Prostate gland (tissue), 2 donors: Measurements from ENCODE around the gene POLR2H. TPM values are rescaled to one million over a fixed set of nuclear protein-coding genes. Genes with fewer than 3 reads are reported as not detected.

Experiments used
- DNase-seq: peaks from one replicate; pipeline ENCODE4 v3.0.0-alpha.2; 2019; ENCODE audit warnings: low spot score
- H3K27ac ChIP-seq, 2 donors: fragments of 200-600 bp; sonication (generic); 2 replicates each; pipeline ENCODE4 v1.5.1; 2017 to 2019
- H3K27me3 ChIP-seq: fragments of 200-600 bp; sonication (generic); replicated peaks from 2 replicates; pipeline ENCODE4 v1.5.1; 2019; ENCODE audit not compliant: insufficient read depth
- H3K36me3 ChIP-seq, 2 donors: fragments of 200-600 bp; sonication (generic); 1 replicate in 1 of 2; 2 replicates in 1 of 2; pipeline versions ENCODE4 v1.5.1 to v1.8.1; 2017 to 2019
- H3K4me1 ChIP-seq: fragments of 200-600 bp; sonication (generic); replicated peaks from 2 replicates; pipeline ENCODE4 v1.5.1; 2019
- H3K4me3 ChIP-seq, 2 donors: fragments of 200-600 bp; sonication (generic); 2 replicates each; pipeline ENCODE4 v1.5.1; 2017 to 2019
- H3K9me3 ChIP-seq: fragments of 200-600 bp; sonication (generic); 2 replicates; pipeline ENCODE4 v1.5.1; 2017
- POLR2A ChIP-seq: fragments of 450-650 bp; IDR thresholded peaks from one replicate; pipeline ENCODE4 v1.6.1; 2016; ENCODE audit warnings: antibody characterized with exemption, mild to moderate bottlenecking
- POLR2AphosphoS5 ChIP-seq: sonication (generic); formaldehyde crosslinking; IDR thresholded peaks from one replicate; pipeline ENCODE4 v1.6.1; 2017; ENCODE audit warnings: antibody characterized with exemption
- WGBS: methylation state at CpG from one replicate; pipeline ENCODE4 v1.1.5; 2018; 5-methylcytosine and 5-hydroxymethylcytosine counted together
- intact Hi-C: fragments of 100-400 bp; cut with DNase I; formaldehyde crosslinking; loops from one replicate; pipeline ENCODE4 v1.14.2; 2022
- total RNA-seq, 2 donors: library from RNA; depleted of rRNA; stranded (reverse); fragments of >200 nt; gene quantifications; one replicate each; pipeline ENCODE4 v1.1.0, GENCODE V29; 2016
- TF ChIP-seq, protein P1 (sequence below), 4 experiments: fragments of 200-600 bp in 2 of 4; fragments of 450-650 bp in 2 of 4; sonication (generic) in 2 of 4; IDR thresholded peaks; 1 replicate in 3 of 4; 2 replicates in 1 of 4; pipeline ENCODE4 v1.5.1; 2016 to 2019; ENCODE audit warnings: antibody characterized with exemption in 4 of 4, mild to moderate bottlenecking in 2 of 4, moderate library complexity in 2 of 4

Gene POLR2H
- total RNA-seq, 2 donors from 2014 or later = 62.7 to 89.2 TPM

DNA sequence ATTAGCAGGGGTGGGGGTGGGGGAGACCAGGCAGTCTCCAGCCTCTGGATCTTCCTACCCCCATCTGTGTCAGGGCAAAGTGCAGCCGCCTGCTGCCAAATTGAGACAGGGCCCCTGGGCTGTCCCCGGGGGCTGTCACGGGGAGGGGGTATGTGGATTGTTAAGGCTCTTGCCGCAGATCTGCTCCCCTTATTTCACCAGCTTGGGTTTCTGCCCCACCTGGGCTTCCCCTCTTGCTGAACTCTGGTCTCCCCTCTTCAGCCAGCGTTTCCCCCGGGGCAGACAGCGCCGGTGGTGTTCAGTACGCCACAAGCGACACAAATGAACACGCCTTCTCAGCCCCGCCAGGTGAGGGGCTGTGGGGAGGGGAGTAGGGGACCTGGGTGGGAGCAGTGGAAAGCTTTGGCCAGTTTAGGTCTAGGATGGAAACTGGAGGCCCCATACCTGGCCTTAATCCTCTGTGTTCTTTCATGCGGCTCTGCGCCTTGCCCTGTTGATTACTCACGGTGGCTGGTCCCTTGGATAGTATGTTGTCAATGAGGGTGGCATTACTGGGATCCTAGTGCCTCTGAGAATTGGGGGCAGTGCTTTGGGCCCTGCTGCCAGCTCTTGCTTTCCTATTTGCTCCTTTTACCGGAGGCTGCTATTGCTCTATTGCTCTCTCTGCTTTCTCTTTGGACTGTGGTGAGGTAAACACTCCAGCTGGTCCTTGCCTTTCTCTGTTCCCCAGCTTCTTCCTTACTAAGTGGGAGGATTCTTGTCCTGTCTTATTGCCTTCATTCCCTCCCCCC is 45.4 kb upstream of the POLR2H start:
- Histone ChIP-seq H3K4me1 (peaks cover 25% of the 10 kb centered on the region), H3K36me3 (peaks cover under 1 to 4% of the 10 kb centered on the region in 2 donors), H3K4me3 (peak overlapping the region; percentile 59 to 67), H3K27me3 (no peaks in the 10 kb centered on the region), H3K27ac (peak overlapping the region; percentile 93 to 96), H3K9me3 (no peaks in the 10 kb centered on the region)
- DNase-seq = no peak
- 17% methylated on average over 15 of the region's 16 CpGs for WGBS
- intact Hi-C loops = loop anchor here (2.0 to 5.0 kb wide), 2 partner anchors 17 to 46 kb away; partner anchors contain the start of genes CLCN2, POLR2H and PSMD2
- TF ChIP-seq, protein P1, sequence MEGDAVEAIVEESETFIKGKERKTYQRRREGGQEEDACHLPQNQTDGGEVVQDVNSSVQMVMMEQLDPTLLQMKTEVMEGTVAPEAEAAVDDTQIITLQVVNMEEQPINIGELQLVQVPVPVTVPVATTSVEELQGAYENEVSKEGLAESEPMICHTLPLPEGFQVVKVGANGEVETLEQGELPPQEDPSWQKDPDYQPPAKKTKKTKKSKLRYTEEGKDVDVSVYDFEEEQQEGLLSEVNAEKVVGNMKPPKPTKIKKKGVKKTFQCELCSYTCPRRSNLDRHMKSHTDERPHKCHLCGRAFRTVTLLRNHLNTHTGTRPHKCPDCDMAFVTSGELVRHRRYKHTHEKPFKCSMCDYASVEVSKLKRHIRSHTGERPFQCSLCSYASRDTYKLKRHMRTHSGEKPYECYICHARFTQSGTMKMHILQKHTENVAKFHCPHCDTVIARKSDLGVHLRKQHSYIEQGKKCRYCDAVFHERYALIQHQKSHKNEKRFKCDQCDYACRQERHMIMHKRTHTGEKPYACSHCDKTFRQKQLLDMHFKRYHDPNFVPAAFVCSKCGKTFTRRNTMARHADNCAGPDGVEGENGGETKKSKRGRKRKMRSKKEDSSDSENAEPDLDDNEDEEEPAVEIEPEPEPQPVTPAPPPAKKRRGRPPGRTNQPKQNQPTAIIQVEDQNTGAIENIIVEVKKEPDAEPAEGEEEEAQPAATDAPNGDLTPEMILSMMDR (IDR thresholded peaks at IDR 0.05) = no peak
- no peak for TF ChIP-seq POLR2AphosphoS5
- TF ChIP-seq POLR2A = no peak

- intact Hi-C loops = loop anchor here (5.0 kb wide), 1 partner anchor 46 kb away; the partner anchor contains the start of genes CLCN2 and POLR2H
- peak overlapping the region; percentile 59 to 67 for H3K4me3 ChIP-seq
- no peaks in the 10 kb centered on the region for H3K27me3 ChIP-seq
- peak overlapping the region; percentile 93 to 96 for H3K27ac ChIP-seq
- H3K9me3 ChIP-seq = no peaks in the 10 kb centered on the region
- whole genome bisulfite sequencing = 72% methylated on average over 7 of the region's 7 CpGs
- no peak for DNase-seq
- TF ChIP-seq, protein P1 (IDR thresholded peaks at IDR 0.05) = no peak
- TF ChIP-seq POLR2AphosphoS5 (no peak), POLR2A (no peak)
- peaks cover 25% of the 10 kb centered on the region for H3K4me1 ChIP-seq
- peaks cover 8 to 12% of the 10 kb centered on the region in 2 donors for H3K36me3 ChIP-seq
These were observed 44.7 kb upstream of the POLR2H start for GRCh38 chr3:184316792-184317191.

DNA sequence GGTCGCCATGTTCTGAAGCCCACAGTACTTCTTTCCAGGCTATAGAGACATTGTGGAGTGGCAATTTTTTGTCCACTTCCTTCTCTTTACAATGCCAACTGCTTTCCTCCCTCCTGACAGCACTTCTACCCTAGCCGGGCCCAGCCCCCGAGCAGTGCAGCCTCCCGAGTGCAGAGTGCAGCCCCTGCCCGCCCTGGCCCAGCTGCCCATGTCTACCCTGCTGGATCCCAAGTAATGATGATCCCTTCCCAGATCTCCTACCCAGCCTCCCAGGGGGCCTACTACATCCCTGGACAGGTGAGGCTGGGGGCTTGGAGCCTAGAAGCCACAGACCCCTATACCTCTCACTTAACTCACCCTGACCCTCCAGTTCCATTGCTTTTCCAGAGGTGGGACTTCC is 44.3 kb upstream of the POLR2H start:
- Histone ChIP-seq H3K4me3 (no peak overlapping the region), H3K27ac (peak overlapping the region; percentile 7 to 93), H3K36me3 (peaks cover 12 to 16% of the 10 kb centered on the region in 2 donors), H3K27me3 (no peaks in the 10 kb centered on the region), H3K9me3 (no peaks in the 10 kb centered on the region), H3K4me1 (peaks cover 25% of the 10 kb centered on the region)
- TF ChIP-seq POLR2A (no peak), POLR2AphosphoS5 (no peak)
- TF ChIP-seq, protein P1 (IDR thresholded peaks at IDR 0.05) = no peak
- DNase-seq = no peak
- intact Hi-C loops = loop anchor here (5.0 kb wide), 1 partner anchor 45 kb away; the partner anchor contains the start of genes CLCN2 and POLR2H
- WGBS = 65% methylated on average over 5 of the region's 5 CpGs

GRCh38 chr3:184320104-184320445 is 41.4 kb upstream of the POLR2H start:
- Histone ChIP-seq H3K4me1 (peaks cover 25% of the 10 kb centered on the region), H3K36me3 (peaks cover 38 to 42% of the 10 kb centered on the region in 2 donors), H3K4me3 (peak overlapping the region in 1 of 2 donors; percentile 31), H3K9me3 (no peaks in the 10 kb centered on the region), H3K27me3 (no peaks in the 10 kb centered on the region), H3K27ac (peak overlapping the region; percentile 92 to 93)
- DNase-seq = peak; percentile 98
- intact Hi-C loops = no loop called here
- TF ChIP-seq POLR2A (no peak), POLR2AphosphoS5 (peak; percentile 88)
- TF ChIP-seq, protein P1 (IDR thresholded peaks at IDR 0.05) = peak in 2 of 4 experiments; percentile 17 to 19
- 0% methylated on average over 2 of the region's 4 CpGs for WGBS

DNA sequence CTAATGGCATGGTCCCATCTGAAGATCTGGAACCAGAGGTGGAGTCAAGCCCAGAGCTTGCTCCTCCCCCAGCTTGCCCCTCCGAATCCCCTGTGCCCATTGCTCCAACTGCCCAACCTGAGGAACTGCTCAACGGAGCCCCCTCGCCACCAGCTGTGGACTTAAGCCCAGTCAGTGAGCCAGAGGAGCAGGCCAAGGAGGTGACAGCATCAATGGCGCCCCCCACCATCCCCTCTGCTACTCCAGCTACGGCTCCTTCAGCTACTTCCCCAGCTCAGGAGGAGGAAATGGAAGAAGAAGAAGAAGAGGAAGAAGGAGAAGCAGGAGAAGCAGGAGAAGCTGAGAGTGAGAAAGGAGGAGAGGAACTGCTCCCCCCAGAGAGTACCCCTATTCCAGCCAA is 39.8 kb upstream of the POLR2H start:
- WGBS = 74% methylated on average over 5 of the region's 5 CpGs
- H3K9me3 ChIP-seq = no peaks in the 10 kb centered on the region
- intact Hi-C loops = no loop called here
- DNase-seq = no peak
- H3K4me3 ChIP-seq = no peak overlapping the region
- TF ChIP-seq, protein P1 (IDR thresholded peaks at IDR 0.05) = no peak
- TF ChIP-seq POLR2A (no peak), POLR2AphosphoS5 (no peak)
- H3K4me1 ChIP-seq = peaks cover 19% of the 10 kb centered on the region
- peaks cover 54 to 58% of the 10 kb centered on the region in 2 donors for H3K36me3 ChIP-seq
- no peak overlapping the region for H3K27ac ChIP-seq
- H3K27me3 ChIP-seq = no peaks in the 10 kb centered on the region
